ENCODE results near the gene SLC6A8. TPM values are rescaled to one million over a fixed set of nuclear protein-coding genes. Genes with fewer than 3 reads are reported as not detected.
"Not testable (repeated sequence)": the region's sequence is repeated elsewhere in the genome, so short reads cannot be mapped to it uniquely, and the experiment has no call there.

Gene SLC6A8
- total RNA-seq, 2 donors from 2014 or later: 1.8 to 2.2 TPM

DNA sequence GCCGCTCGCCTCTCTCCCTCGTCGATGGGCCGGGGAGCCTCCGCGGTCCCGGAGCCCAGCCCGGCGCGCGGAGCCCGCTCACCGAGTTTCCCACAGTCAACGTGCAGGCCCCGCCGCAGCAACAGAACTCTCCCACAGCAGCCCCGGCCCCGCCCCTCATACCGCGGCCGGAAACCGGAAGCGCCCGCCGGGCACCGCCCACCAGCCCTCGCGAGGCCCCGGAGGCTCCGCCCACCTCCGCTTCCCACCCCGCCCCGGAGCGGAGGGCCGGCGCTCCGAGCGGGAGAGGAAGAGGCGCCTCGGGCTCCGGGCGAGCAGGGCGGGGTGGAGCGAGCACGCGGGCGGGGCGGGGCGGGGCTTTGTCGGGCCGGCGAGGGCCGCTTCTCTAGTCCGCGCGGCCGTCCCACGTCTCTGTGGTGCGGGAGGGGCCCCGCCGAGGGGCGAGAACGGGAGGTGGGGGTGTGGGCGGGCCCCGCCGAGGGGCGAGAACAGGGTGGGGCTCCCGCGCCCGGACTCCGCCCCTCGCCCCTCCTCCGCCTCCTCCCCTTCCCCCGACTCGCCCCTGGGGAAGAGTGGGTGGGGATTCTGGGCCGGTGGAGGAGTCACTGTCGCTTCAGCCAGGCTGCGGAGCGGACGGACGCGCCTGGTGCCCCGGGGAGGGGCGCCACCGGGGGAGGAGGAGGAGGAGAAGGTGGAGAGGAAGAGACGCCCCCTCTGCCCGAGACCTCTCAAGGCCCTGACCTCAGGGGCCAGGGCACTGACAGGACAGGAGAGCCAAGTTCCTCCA, 36.7 kb downstream of the SLC6A8 start, which contains the start of the genes ABCD1 and BCAP31:
Gene ABCD1, plus strand, starts transcription at position 605 of the 787 bp plus-strand sequence. CDS start 411 bp downstream, outside the sequence.
Gene BCAP31, minus strand, starts transcription at position 136 of the 787 bp plus-strand sequence. CDS start 1,143 bp downstream, outside the sequence.
- peak within 1 kb of the TSS; percentile 88 to 89 for H3K4me3 Mint-ChIP-seq
- ATAC-seq (replicated peaks in 1 of 2) (peak; percentile 79 to 80), DNase-seq (peak; percentile 90 to 94)
- peaks cover under 1% of the 10 kb centered on the region for H3K27me3 Mint-ChIP-seq (ENCODE audit: low read depth)
- H3K36me3 Mint-ChIP-seq (ENCODE audit: insufficient read depth in 2 of 2): peaks cover 0 to 2% of the 10 kb centered on the region in 2 donors
- H3K9me3 Mint-ChIP-seq: no peaks in the 10 kb centered on the region
- H3K4me1 Mint-ChIP-seq (ENCODE audit: low read depth): peaks cover 20% of the 10 kb centered on the region
- H3K27ac Mint-ChIP-seq: peak within 1 kb of the TSS; percentile 72

GRCh38 chrX:153725039-153725831, 37.5 kb downstream of the SLC6A8 start:
- peaks cover 5% of the 10 kb centered on the region for H3K27me3 Mint-ChIP-seq (ENCODE audit: low read depth)
- peak overlapping the region; percentile 65 to 73 for H3K4me3 Mint-ChIP-seq
- DNase-seq (peak; percentile 14 to 22), ATAC-seq (replicated peaks in 1 of 2) (no peak)
- H3K4me1 Mint-ChIP-seq (ENCODE audit: low read depth): peaks cover 19% of the 10 kb centered on the region
- H3K27ac Mint-ChIP-seq: peak overlapping the region; percentile 33
- H3K36me3 Mint-ChIP-seq (ENCODE audit: insufficient read depth in 2 of 2): peaks cover 0 to 2% of the 10 kb centered on the region in 2 donors
- no peaks in the 10 kb centered on the region for H3K9me3 Mint-ChIP-seq

- Mint-ChIP-seq H3K27ac (peak overlapping the region; percentile 33), H3K4me1 (ENCODE audit: low read depth) (peaks cover 23% of the 10 kb centered on the region), H3K36me3 (ENCODE audit: insufficient read depth in 2 of 2) (peaks cover 0 to 2% of the 10 kb centered on the region in 2 donors), H3K27me3 (ENCODE audit: low read depth) (peaks cover 5% of the 10 kb centered on the region), H3K9me3 (no peaks in the 10 kb centered on the region), H3K4me3 (peak overlapping the region; percentile 65 to 73)
- ATAC-seq (replicated peaks in 1 of 2) (no peak), DNase-seq (no peak)
Measured at GRCh38 chrX:153725832-153726285, 38.1 kb downstream of the SLC6A8 start.

DNA sequence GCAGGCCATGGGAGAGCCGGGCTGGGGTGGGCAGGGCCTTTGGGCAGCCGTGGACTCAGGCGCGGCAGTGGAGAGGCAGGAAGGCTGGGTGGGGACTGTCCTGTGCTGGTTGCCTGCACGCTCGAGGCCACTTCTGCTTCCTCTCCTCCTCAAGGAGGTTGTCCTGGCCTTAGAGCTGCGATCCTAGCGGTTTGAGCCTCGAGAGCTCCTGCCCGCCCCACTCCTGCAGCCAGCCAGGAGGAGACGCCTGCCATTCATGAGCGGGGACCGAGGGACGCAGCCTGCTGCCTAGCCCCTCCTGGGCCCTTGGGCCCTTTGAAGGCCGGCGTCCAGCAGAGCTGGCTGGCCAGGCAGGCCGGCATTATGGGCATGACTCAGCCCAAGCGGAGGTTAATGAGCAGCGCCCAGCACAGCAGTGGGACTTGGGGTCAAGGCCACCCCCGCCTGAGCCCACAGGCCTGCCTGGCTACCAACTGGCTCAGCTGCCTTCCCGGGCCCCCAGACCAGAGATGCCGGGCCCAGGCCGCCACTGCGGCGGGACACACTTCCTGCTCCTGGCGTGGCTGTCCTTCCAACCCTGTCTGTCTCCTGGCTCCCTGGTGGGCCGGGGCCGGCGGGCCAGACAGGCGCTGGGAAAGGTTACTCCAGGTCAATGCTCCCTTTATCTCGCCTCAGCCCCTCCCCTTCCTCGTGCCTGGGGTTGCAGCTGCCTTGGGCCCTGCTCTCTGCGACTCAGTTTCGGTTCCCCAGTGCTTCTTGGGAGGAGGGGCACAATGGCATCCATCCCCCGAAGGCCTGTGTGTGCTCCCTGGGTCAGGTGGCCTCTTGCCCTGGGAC, 38.8 kb downstream of the SLC6A8 start:
- Mint-ChIP-seq H3K9me3 (peaks cover 0 to under 1% of the 10 kb centered on the region in 2 donors), H3K4me3 (peak overlapping the region; percentile 65 to 67), H3K36me3 (ENCODE audit: insufficient read depth in 2 of 2) (peaks cover 0 to 3% of the 10 kb centered on the region in 2 donors), H3K4me1 (ENCODE audit: low read depth) (peaks cover 30% of the 10 kb centered on the region), H3K27me3 (ENCODE audit: low read depth) (peaks cover 8% of the 10 kb centered on the region), H3K27ac (peak overlapping the region; percentile 33)
- ATAC-seq (replicated peaks in 1 of 2): no peak
- DNase-seq: peak; percentile 24 to 29

- Mint-ChIP-seq H3K9me3 (peaks cover 0 to 5% of the 10 kb centered on the region in 2 donors), H3K36me3 (ENCODE audit: insufficient read depth in 2 of 2) (peaks cover 4 to 6% of the 10 kb centered on the region in 2 donors), H3K4me3 (peak overlapping the region; percentile 65 to 67), H3K4me1 (ENCODE audit: low read depth) (peaks cover 28% of the 10 kb centered on the region), H3K27ac (peak overlapping the region; percentile 33), H3K27me3 (ENCODE audit: low read depth) (peaks cover 11% of the 10 kb centered on the region)
- no peak for ATAC-seq (replicated peaks in 1 of 2)
- no peak for DNase-seq
Measured at GRCh38 chrX:153727123-153727931, 39.6 kb downstream of the SLC6A8 start.

- Mint-ChIP-seq H3K27ac (no peak overlapping the region), H3K4me1 (ENCODE audit: low read depth) (peaks cover 21% of the 10 kb centered on the region), H3K36me3 (ENCODE audit: insufficient read depth in 2 of 2) (peaks cover 4% of the 10 kb centered on the region in 2 donors), H3K9me3 (peaks cover 0 to 5% of the 10 kb centered on the region in 2 donors), H3K4me3 (no peak overlapping the region), H3K27me3 (ENCODE audit: low read depth) (peaks cover 11% of the 10 kb centered on the region)
- ATAC-seq (replicated peaks in 1 of 2): no peak
- no peak for DNase-seq
Measured at GRCh38 chrX:153728095-153728494, 40.4 kb downstream of the SLC6A8 start.

DNA sequence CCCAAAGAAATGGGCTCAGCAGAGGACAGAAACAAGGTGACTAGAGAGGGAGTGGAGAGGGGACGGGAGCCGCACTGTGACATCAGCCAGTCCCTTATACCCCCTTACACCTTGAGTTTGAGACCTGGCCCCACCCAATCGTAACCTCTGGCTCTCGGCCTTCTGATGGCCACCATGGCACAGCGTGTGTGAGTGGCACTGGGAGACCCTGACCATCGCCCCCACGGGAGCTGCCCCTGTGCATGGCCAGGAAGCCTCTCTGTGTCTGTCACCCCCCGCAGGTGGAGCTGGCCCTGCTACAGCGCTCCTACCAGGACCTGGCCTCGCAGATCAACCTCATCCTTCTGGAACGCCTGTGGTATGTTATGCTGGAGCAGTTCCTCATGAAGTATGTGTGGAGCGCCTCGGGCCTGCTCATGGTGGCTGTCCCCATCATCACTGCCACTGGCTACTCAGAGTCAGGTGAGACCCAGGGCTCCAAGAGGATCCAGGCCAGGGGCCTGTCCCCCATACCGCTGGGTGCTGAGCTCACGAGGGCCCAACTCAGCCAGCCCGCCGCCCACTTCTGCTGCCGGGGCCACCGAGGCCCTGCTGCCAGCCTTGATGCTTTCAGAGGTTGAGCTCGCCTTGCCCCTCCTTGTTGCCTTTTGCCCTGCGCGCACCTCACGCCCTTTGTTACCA, 41.4 kb downstream of the SLC6A8 start:
- Mint-ChIP-seq H3K27me3 (ENCODE audit: low read depth) (peaks cover 11% of the 10 kb centered on the region), H3K4me3 (no peak overlapping the region), H3K27ac (no peak overlapping the region), H3K9me3 (peaks cover 0 to 5% of the 10 kb centered on the region in 2 donors), H3K36me3 (ENCODE audit: insufficient read depth in 2 of 2) (peaks cover 4% of the 10 kb centered on the region in 2 donors), H3K4me1 (ENCODE audit: low read depth) (peaks cover 21% of the 10 kb centered on the region)
- no peak for ATAC-seq (replicated peaks in 1 of 2)
- DNase-seq: no peak

- not testable (repeated sequence) for H3K9me3 Mint-ChIP-seq; H3K27ac Mint-ChIP-seq; ATAC-seq (replicated peaks in 1 of 2); H3K36me3 Mint-ChIP-seq (ENCODE audit: insufficient read depth in 2 of 2); H3K4me3 Mint-ChIP-seq; DNase-seq
- peaks cover 11% of the 10 kb centered on the region for H3K27me3 Mint-ChIP-seq (ENCODE audit: low read depth)
- H3K4me1 Mint-ChIP-seq (ENCODE audit: low read depth): peaks cover 23% of the 10 kb centered on the region
Measured at GRCh38 chrX:153730115-153730514, 42.4 kb downstream of the SLC6A8 start.

GRCh38 chrX:153731117-153731844, 43.6 kb downstream of the SLC6A8 start:
- no peak for DNase-seq
- H3K9me3 Mint-ChIP-seq: peaks cover 2 to 8% of the 10 kb centered on the region in 2 donors
- H3K27me3 Mint-ChIP-seq (ENCODE audit: low read depth): peaks cover 11% of the 10 kb centered on the region
- peaks cover 30% of the 10 kb centered on the region for H3K4me1 Mint-ChIP-seq (ENCODE audit: low read depth)
- ATAC-seq (replicated peaks in 1 of 2): peak in 1 of 2 donors; percentile 43
- peak overlapping the region; percentile 45 for H3K27ac Mint-ChIP-seq
- H3K4me3 Mint-ChIP-seq: peak overlapping the region in 1 of 2 donors; percentile 67
- peaks cover 4 to 5% of the 10 kb centered on the region in 2 donors for H3K36me3 Mint-ChIP-seq (ENCODE audit: insufficient read depth in 2 of 2)

DNA sequence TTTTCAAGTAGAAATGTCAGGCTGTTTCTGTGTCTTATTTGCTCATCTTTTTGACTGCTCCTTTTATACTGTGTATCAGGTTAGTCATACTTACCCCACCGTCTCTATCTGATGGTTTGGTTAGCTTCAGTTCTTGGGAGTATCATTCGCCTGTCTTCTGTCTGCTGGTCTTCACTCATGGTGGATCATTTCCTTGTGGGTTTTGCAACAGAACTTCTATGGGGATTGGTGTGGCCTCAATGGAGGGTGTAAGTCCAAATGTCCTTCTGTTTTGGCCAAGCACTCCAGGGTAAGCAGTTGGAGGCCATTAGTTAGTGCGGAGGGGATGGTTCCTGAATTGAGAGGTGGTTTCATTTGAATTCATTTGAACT, 44.1 kb downstream of the SLC6A8 start:
- Mint-ChIP-seq H3K27ac (peak overlapping the region; percentile 61), H3K36me3 (ENCODE audit: insufficient read depth in 2 of 2) (peaks cover 4 to 5% of the 10 kb centered on the region in 2 donors), H3K4me3 (peak overlapping the region in 1 of 2 donors; percentile 67), H3K4me1 (ENCODE audit: low read depth) (peaks cover 30% of the 10 kb centered on the region), H3K9me3 (peaks cover 2 to 8% of the 10 kb centered on the region in 2 donors), H3K27me3 (ENCODE audit: low read depth) (peaks cover 11% of the 10 kb centered on the region)
- ATAC-seq (replicated peaks in 1 of 2) (no peak), DNase-seq (no peak)

- peaks cover 2 to 8% of the 10 kb centered on the region in 2 donors for H3K9me3 Mint-ChIP-seq
- peaks cover 11% of the 10 kb centered on the region for H3K27me3 Mint-ChIP-seq (ENCODE audit: low read depth)
- H3K4me3 Mint-ChIP-seq: no peak overlapping the region
- no peak overlapping the region for H3K27ac Mint-ChIP-seq
- peaks cover 24% of the 10 kb centered on the region for H3K4me1 Mint-ChIP-seq (ENCODE audit: low read depth)
- no peak for ATAC-seq (replicated peaks in 1 of 2)
- no peak for DNase-seq
- peaks cover 4 to 5% of the 10 kb centered on the region in 2 donors for H3K36me3 Mint-ChIP-seq (ENCODE audit: insufficient read depth in 2 of 2)
Measured at GRCh38 chrX:153732401-153732800, 44.7 kb downstream of the SLC6A8 start.
